A549 (cell line): ENCODE measurements around the gene TYMS. TPM values are rescaled to one million over a fixed set of nuclear protein-coding genes. Genes with fewer than 3 reads are reported as not detected.

Experiments used
- ATAC-seq, 2 experiments: fragments of 200-7000 bp in 1 of 2; fragments of >200 bp in 1 of 2; cut with Nextera tagmentation in 1 of 2; cut with Tn5 transposase in 1 of 2; 3 replicates each; pipeline versions ENCODE4 v1.8.0 to v1.9.1; 2018 to 2020; ENCODE audit warnings: mild to moderate bottlenecking in 1 of 2, moderate library complexity in 1 of 2
- CTCF ChIA-PET: fragments of 300-600 bp; sonication (Branson Sonifier 250); formaldehyde crosslinking; extraction: SDS; loops from one replicate; lab custom pipeline; 2021; ENCODE audit warnings: antibody characterized with exemption, inconsistent platforms; lab: Yijun Ruan, JAX
- POLR2A ChIA-PET: fragments of 350-600 bp; formaldehyde crosslinking; extraction: SDS; loops from one replicate; lab custom pipeline; 2021; ENCODE audit warnings: antibody characterized with exemption, inconsistent platforms; lab: Yijun Ruan, JAX
- DNase-seq, 2 experiments: peaks; one replicate each; pipeline versions ENCODE4 v3.0.0 to v3.0.0-alpha.2; 2011 to 2016; ENCODE audit warnings: low read depth in 1 of 2, low spot score in 1 of 2
- FAIRE-seq: peaks from 2 replicates; lab custom pipeline; 2011; peaks lifted over from hg19 to GRCh38; lab: Jason Lieb, UNC
- H3K27ac ChIP-seq, 2 experiments: fragments of >200 bp; sonication (Bioruptor Twin); formaldehyde crosslinking; 3 replicates each; pipeline ENCODE4 v1.5.1; 2016 to 2017
- H3K4me1 ChIP-seq: fragments of >200 bp; sonication (Bioruptor Twin); formaldehyde crosslinking; 3 replicates; pipeline ENCODE4 v1.6.1; 2016
- H3K4me2 ChIP-seq: fragments of >200 bp; sonication (Bioruptor Twin); formaldehyde crosslinking; 3 replicates; pipeline ENCODE4 v1.6.1; 2016
- H3K4me3 ChIP-seq: fragments of >200 bp; sonication (Bioruptor Twin); formaldehyde crosslinking; 3 replicates; pipeline ENCODE4 v1.5.1; 2016
- H3K9me3 ChIP-seq: fragments of >200 bp; sonication (Bioruptor Twin); formaldehyde crosslinking; 3 replicates; pipeline ENCODE4 v1.6.1; 2016
- BHLHE40 ChIP-seq: IDR thresholded peaks from 2 replicates; pipeline ENCODE4 v1.6.1; 2012; ENCODE audit warnings: low read depth, low read length, inconsistent platforms
- CBX8 ChIP-seq: fragments of 200-600 bp; sonication (generic); IDR thresholded peaks from 2 replicates; pipeline ENCODE4 v1.6.1; 2016
- CEBPB ChIP-seq, 2 experiments: fragments of >200 bp in 1 of 2; sonication (Bioruptor Twin) in 1 of 2; formaldehyde crosslinking in 1 of 2; IDR thresholded peaks; 2 replicates each; pipeline ENCODE4 v1.6.1; 2012 to 2016
- CHD4 ChIP-seq: fragments of 200-600 bp; sonication (generic); IDR thresholded peaks from 2 replicates; pipeline ENCODE4 v1.6.1; 2016; ENCODE audit warnings: antibody characterized with exemption, mild to moderate bottlenecking, borderline replicate concordance
- EHMT2 ChIP-seq: fragments of 200-600 bp; sonication (generic); IDR thresholded peaks from 2 replicates; pipeline ENCODE4 v1.6.1; 2016; ENCODE audit warnings: antibody characterized with exemption, low read depth, mild to moderate bottlenecking, moderate library complexity
- EP300 ChIP-seq, 2 experiments: fragments of >200 bp; sonication (Bioruptor Twin); formaldehyde crosslinking; IDR thresholded peaks; 2 replicates in 1 of 2; 3 replicates in 1 of 2; pipeline ENCODE4 v1.6.1; 2016 to 2017
- ESRRA ChIP-seq: fragments of 150-350 bp; IDR thresholded peaks from 2 replicates; pipeline ENCODE4 v1.6.1; 2014; ENCODE audit warnings: mild to moderate bottlenecking, low read length, borderline replicate concordance
- GATA3 ChIP-seq: IDR thresholded peaks from 2 replicates; pipeline ENCODE4 v1.6.1; 2012; ENCODE audit warnings: borderline replicate concordance
- HMGXB4 ChIP-seq: fragments of 250-450 bp; sonication (Bioruptor Pico); IDR thresholded peaks from 2 replicates; pipeline ENCODE4 v1.5.0; 2021; ENCODE audit warnings: mild to moderate bottlenecking, moderate library complexity, borderline replicate concordance
- HOXA7 ChIP-seq: fragments of 250-450 bp; sonication (Bioruptor Pico); IDR thresholded peaks from 2 replicates; pipeline ENCODE4 v1.5.0; 2020; ENCODE audit warnings: mild to moderate bottlenecking, moderate library complexity
- HOXB5 ChIP-seq: fragments of 250-450 bp; sonication (Bioruptor Pico); IDR thresholded peaks from 2 replicates; pipeline ENCODE4 v1.5.0; 2020; ENCODE audit warnings: mild to moderate bottlenecking, moderate library complexity
- JUN ChIP-seq, 2 experiments: fragments of >200 bp; sonication (Bioruptor Twin); formaldehyde crosslinking; IDR thresholded peaks; 2 replicates in 1 of 2; 3 replicates in 1 of 2; pipeline ENCODE4 v1.6.1; 2016 to 2017
- JUNB ChIP-seq: fragments of >200 bp; sonication (Bioruptor Twin); formaldehyde crosslinking; IDR thresholded peaks from 2 replicates; pipeline ENCODE4 v1.6.1; 2016
- MAZ ChIP-seq: fragments of 150-350 bp; IDR thresholded peaks from 2 replicates; pipeline ENCODE4 v1.6.1; 2014; ENCODE audit warnings: antibody characterized with exemption, low read depth, low read length, borderline replicate concordance
- MYC ChIP-seq: IDR thresholded peaks from 2 replicates; pipeline ENCODE4 v1.6.1; 2012; ENCODE audit warnings: mild to moderate bottlenecking, inconsistent platforms, low read length, improper control_type of control experiment, borderline replicate concordance
- NFE2L2 ChIP-seq: fragments of 150-350 bp; conservative IDR thresholded peaks from 2 replicates; pipeline ENCODE4 v1.6.1; 2014; ENCODE audit warnings: low read length
- PHF8 ChIP-seq: fragments of 200-600 bp; sonication (generic); IDR thresholded peaks from 2 replicates; pipeline ENCODE4 v1.6.1; 2016; ENCODE audit warnings: low read depth, mild to moderate bottlenecking, antibody characterized with exemption, moderate library complexity, borderline replicate concordance
- POLR2A ChIP-seq: IDR thresholded peaks from 2 replicates; pipeline ENCODE4 v1.6.1; 2012; ENCODE audit warnings: mild to moderate bottlenecking, low read length
- RARB ChIP-seq: fragments of 250-450 bp; sonication (Bioruptor Pico); IDR thresholded peaks from 2 replicates; pipeline ENCODE4 v1.8.0; 2021; ENCODE audit warnings: mild to moderate bottlenecking, moderate library complexity
- SMC3 ChIP-seq: fragments of >200 bp; sonication (Bioruptor Twin); formaldehyde crosslinking; IDR thresholded peaks from 3 replicates; pipeline ENCODE4 v1.6.1; 2018; ENCODE audit warnings: inconsistent platforms
- USF2 ChIP-seq: fragments of 450-650 bp; IDR thresholded peaks from 2 replicates; pipeline ENCODE4 v1.6.1; 2014; ENCODE audit warnings: antibody characterized with exemption
- ZC3H11A ChIP-seq: fragments of 450-650 bp; IDR thresholded peaks from 2 replicates; pipeline ENCODE4 v1.6.1; 2014; ENCODE audit warnings: antibody characterized with exemption, mild to moderate bottlenecking
- WGBS: methylation state at CpG from one replicate; pipeline ENCODE4 v1.1.6; 2017; ENCODE audit errors: missing lambda C conversion rate; 5-methylcytosine and 5-hydroxymethylcytosine counted together
- polyA minus RNA-seq: library from RNA; depleted of rRNA, polyadenylated mRNA; stranded (reverse); fragments of >200 nt; gene quantifications from 2 replicates; pipeline ENCODE4 v1.2.3, GENCODE V29; 2011; rRNA and poly(A)+ RNA removed
- polyA plus RNA-seq, 4 experiments: library from polyadenylated mRNA; depleted of rRNA in 3 of 4; stranded (reverse); fragments of >200 nt; fragmentation: RNase III in 1 of 4; extraction: RNeasy Plus Mini Kit Qiagen cat#74134 plus additional on column Dnase treatment in 1 of 4; gene quantifications; 2 replicates in 3 of 4; 3 replicates in 1 of 4; pipeline ENCODE4 v1.2.3, GENCODE V29; 2011 to 2017
- TF ChIP-seq, protein P1 (sequence below): fragments of >200 bp; sonication (Bioruptor Twin); formaldehyde crosslinking; IDR thresholded peaks from 3 replicates; pipeline ENCODE4 v1.6.1; 2016
- TF ChIP-seq, protein P2 (sequence below): fragments of 250-450 bp; sonication (Bioruptor Pico); IDR thresholded peaks from 2 replicates; pipeline ENCODE4 v1.5.0; 2020; ENCODE audit warnings: low read depth, mild to moderate bottlenecking, moderate library complexity
- TF ChIP-seq, protein P3 (sequence below): fragments of 200-600 bp; sonication (generic); IDR thresholded peaks from 2 replicates; pipeline ENCODE4 v1.6.1; 2016; ENCODE audit warnings: antibody characterized with exemption, mild to moderate bottlenecking, moderate library complexity
- TF ChIP-seq, protein P4 (sequence below): IDR thresholded peaks from 2 replicates; pipeline ENCODE4 v1.6.1; 2012; ENCODE audit warnings: low read depth, borderline replicate concordance
- TF ChIP-seq, protein P5 (sequence below): IDR thresholded peaks from 2 replicates; pipeline ENCODE4 v1.6.1; 2012

The TYMS gene
- polyA plus RNA-seq (2011; rRNA removed): 118 and 133 TPM in 2 replicates
- polyA plus RNA-seq (2012; cell fraction: cytosol; rRNA removed): 224 and 225 TPM in 2 replicates
- 88.2 and 107 TPM in 2 replicates for polyA plus RNA-seq (2012; cell fraction: nucleus; rRNA removed)
- polyA plus RNA-seq (2017; fragmentation: RNase III; extraction: RNeasy Plus Mini Kit Qiagen cat#74134 plus additional on column Dnase treatment): 169 to 184 TPM (median 173 TPM) in 3 replicates
- polyA minus RNA-seq: 155 and 156 TPM in 2 replicates

DNA sequence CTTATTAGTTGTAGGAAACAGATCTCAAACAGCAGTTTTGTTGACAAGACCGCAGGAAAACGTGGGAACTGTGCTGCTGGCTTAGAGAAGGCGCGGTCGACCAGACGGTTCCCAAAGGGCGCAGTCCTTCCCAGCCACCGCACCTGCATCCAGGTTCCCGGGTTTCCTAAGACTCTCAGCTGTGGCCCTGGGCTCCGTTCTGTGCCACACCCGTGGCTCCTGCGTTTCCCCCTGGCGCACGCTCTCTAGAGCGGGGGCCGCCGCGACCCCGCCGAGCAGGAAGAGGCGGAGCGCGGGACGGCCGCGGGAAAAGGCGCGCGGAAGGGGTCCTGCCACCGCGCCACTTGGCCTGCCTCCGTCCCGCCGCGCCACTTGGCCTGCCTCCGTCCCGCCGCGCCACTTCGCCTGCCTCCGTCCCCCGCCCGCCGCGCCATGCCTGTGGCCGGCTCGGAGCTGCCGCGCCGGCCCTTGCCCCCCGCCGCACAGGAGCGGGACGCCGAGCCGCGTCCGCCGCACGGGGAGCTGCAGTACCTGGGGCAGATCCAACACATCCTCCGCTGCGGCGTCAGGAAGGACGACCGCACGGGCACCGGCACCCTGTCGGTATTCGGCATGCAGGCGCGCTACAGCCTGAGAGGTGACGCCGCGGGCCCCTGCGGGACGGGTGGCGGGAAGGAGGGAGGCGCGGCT lies at the start of gene TYMS:
TSS of gene TYMS (plus strand) at position 343 of the 690 bp plus-strand sequence. CDS start at position 433, 90 bp downstream.
- Histone ChIP-seq H3K4me2 (peak within 1 kb of the TSS; percentile 88), H3K4me1 (no peaks in the 10 kb centered on the region), H3K9me3 (no peaks in the 10 kb centered on the region), H3K27ac (peak within 1 kb of the TSS; percentile 86 to 100), H3K4me3 (peak within 1 kb of the TSS; percentile 73)
- DNase-seq: peak; percentile 81 to 85
- ATAC-seq: peak; percentile 79 to 84
- WGBS: 0% methylated on average over 6 of the region's 79 CpGs
- CTCF ChIA-PET: interaction anchor here (0.7 to 1.5 kb wide), 5 partner anchors 13 to 173 kb away, joined by 3 to 5 read pairs (median 4); no protein-coding TSS in a partner anchor
- no peak for FAIRE-seq
- POLR2A ChIA-PET: interaction anchor here (0.6 to 1.6 kb wide), 3 partner anchors 33 to 154 kb away, joined by 3 to 7 read pairs (median 6); partner anchors contain the start of gene YES1
- no peak for TF ChIP-seq NFE2L2
- TF ChIP-seq MYC: 0 out of 2 replicates have a peak, but pooled peaks have one; percentile 34
- no peak for TF ChIP-seq JUNB
- no peak for TF ChIP-seq JUN (IDR thresholded peaks at IDR 0.05)
- TF ChIP-seq MAZ: no peak
- TF ChIP-seq HMGXB4 (CRISPR knock-in tag): no peak
- no peak for TF ChIP-seq BHLHE40
- no peak for TF ChIP-seq CEBPB (IDR thresholded peaks at IDR 0.05)
- TF ChIP-seq, protein P1, sequence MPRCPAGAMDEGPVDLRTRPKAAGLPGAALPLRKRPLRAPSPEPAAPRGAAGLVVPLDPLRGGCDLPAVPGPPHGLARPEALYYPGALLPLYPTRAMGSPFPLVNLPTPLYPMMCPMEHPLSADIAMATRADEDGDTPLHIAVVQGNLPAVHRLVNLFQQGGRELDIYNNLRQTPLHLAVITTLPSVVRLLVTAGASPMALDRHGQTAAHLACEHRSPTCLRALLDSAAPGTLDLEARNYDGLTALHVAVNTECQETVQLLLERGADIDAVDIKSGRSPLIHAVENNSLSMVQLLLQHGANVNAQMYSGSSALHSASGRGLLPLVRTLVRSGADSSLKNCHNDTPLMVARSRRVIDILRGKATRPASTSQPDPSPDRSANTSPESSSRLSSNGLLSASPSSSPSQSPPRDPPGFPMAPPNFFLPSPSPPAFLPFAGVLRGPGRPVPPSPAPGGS: no peak
- no peak for TF ChIP-seq RARB (CRISPR knock-in tag)
- no peak for TF ChIP-seq USF2
- TF ChIP-seq SMC3: no peak
- TF ChIP-seq CBX8: no peak
- no peak; the same call in none of the 2 replicates for TF ChIP-seq POLR2A
- no peak for TF ChIP-seq PHF8
- TF ChIP-seq, protein P2, sequence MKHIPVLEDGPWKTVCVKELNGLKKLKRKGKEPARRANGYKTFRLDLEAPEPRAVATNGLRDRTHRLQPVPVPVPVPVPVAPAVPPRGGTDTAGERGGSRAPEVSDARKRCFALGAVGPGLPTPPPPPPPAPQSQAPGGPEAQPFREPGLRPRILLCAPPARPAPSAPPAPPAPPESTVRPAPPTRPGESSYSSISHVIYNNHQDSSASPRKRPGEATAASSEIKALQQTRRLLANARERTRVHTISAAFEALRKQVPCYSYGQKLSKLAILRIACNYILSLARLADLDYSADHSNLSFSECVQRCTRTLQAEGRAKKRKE (CRISPR knock-in tag): no peak
- TF ChIP-seq, protein P3, sequence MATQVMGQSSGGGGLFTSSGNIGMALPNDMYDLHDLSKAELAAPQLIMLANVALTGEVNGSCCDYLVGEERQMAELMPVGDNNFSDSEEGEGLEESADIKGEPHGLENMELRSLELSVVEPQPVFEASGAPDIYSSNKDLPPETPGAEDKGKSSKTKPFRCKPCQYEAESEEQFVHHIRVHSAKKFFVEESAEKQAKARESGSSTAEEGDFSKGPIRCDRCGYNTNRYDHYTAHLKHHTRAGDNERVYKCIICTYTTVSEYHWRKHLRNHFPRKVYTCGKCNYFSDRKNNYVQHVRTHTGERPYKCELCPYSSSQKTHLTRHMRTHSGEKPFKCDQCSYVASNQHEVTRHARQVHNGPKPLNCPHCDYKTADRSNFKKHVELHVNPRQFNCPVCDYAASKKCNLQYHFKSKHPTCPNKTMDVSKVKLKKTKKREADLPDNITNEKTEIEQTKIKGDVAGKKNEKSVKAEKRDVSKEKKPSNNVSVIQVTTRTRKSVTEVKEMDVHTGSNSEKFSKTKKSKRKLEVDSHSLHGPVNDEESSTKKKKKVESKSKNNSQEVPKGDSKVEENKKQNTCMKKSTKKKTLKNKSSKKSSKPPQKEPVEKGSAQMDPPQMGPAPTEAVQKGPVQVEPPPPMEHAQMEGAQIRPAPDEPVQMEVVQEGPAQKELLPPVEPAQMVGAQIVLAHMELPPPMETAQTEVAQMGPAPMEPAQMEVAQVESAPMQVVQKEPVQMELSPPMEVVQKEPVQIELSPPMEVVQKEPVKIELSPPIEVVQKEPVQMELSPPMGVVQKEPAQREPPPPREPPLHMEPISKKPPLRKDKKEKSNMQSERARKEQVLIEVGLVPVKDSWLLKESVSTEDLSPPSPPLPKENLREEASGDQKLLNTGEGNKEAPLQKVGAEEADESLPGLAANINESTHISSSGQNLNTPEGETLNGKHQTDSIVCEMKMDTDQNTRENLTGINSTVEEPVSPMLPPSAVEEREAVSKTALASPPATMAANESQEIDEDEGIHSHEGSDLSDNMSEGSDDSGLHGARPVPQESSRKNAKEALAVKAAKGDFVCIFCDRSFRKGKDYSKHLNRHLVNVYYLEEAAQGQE: no peak
- TF ChIP-seq HOXA7 (CRISPR knock-in tag): no peak
- TF ChIP-seq HOXB5 (CRISPR knock-in tag): no peak
- TF ChIP-seq EP300 (IDR thresholded peaks at IDR 0.05): no peak
- no peak for TF ChIP-seq ESRRA
- TF ChIP-seq GATA3: 0 out of 2 replicates have a peak, but pooled peaks have one; percentile 31
- TF ChIP-seq ZC3H11A: no peak
- TF ChIP-seq CHD4: no peak
- no peak for TF ChIP-seq EHMT2
- TF ChIP-seq, protein P4, sequence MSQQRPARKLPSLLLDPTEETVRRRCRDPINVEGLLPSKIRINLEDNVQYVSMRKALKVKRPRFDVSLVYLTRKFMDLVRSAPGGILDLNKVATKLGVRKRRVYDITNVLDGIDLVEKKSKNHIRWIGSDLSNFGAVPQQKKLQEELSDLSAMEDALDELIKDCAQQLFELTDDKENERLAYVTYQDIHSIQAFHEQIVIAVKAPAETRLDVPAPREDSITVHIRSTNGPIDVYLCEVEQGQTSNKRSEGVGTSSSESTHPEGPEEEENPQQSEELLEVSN: peak; percentile 54; the same call in 1 of the 2 replicates
- TF ChIP-seq, protein P5, sequence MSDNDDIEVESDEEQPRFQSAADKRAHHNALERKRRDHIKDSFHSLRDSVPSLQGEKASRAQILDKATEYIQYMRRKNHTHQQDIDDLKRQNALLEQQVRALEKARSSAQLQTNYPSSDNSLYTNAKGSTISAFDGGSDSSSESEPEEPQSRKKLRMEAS: peak; percentile 80
